Measurements from ENCODE around the gene KCNQ1. TPM values are rescaled to one million over a fixed set of nuclear protein-coding genes. Genes with fewer than 3 reads are reported as not detected.

Gene KCNQ1
- total RNA-seq, 4 donors from 2014 or later: 5.6 to 46.8 (median 24.6) TPM

DNA sequence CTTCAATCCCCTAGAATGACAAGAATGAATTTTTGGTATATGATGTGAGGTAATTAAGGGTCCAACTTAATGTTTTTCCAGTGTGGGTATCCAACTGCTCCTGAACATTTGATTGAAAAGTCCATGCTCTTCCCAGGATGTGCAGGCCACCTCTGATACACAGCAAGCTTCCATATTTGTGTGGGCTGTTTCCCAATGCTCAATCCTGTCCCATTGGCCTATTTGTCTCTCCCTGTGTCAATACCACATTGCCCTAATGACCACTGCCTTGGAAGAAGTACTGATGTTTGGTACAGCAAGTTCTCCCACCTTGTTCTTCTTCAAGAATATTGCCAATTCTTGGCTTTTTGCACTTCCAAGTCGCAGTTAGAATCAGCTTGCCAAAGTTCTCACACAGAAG is 212.1 kb downstream of the KCNQ1 start:
- no peak for DNase-seq
- 87 to 100% methylated on average over 1 of the region's 1 CpG for WGBS, 2 donors (ENCODE audit: low coverage in 1 of 2)
- Histone ChIP-seq H3K27me3 (no peaks in the 10 kb centered on the region), H3K36me3 (peaks cover 0 to 3% (median 0%) of the 10 kb centered on the region in 4 donors), H3K27ac (no peak overlapping the region), H3K9me3 (peaks cover 6 to 13% of the 10 kb centered on the region in 2 donors), H3K4me1 (no peaks in the 10 kb centered on the region), H3K4me3 (no peak overlapping the region)
- intact Hi-C loops (cut with DNase I; ENCODE audit: low total_unique reads) (no loop called here), in situ Hi-C loops (cut with MboI; ENCODE audit: low pct_ligation_motif_present in 1 of 4, low pct_unique_long_range_greater_than_20kb in 1 of 4, low sequenced_read_pairs in 3 of 4) (no loop called here)
- TF ChIP-seq POLR2A (IDR thresholded peaks at IDR 0.05): no peak
- TF ChIP-seq, protein P1, sequence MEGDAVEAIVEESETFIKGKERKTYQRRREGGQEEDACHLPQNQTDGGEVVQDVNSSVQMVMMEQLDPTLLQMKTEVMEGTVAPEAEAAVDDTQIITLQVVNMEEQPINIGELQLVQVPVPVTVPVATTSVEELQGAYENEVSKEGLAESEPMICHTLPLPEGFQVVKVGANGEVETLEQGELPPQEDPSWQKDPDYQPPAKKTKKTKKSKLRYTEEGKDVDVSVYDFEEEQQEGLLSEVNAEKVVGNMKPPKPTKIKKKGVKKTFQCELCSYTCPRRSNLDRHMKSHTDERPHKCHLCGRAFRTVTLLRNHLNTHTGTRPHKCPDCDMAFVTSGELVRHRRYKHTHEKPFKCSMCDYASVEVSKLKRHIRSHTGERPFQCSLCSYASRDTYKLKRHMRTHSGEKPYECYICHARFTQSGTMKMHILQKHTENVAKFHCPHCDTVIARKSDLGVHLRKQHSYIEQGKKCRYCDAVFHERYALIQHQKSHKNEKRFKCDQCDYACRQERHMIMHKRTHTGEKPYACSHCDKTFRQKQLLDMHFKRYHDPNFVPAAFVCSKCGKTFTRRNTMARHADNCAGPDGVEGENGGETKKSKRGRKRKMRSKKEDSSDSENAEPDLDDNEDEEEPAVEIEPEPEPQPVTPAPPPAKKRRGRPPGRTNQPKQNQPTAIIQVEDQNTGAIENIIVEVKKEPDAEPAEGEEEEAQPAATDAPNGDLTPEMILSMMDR (IDR thresholded peaks at IDR 0.05): no peak
- no peak for TF ChIP-seq POLR2AphosphoS5 (IDR thresholded peaks at IDR 0.05)
- no peak for TF ChIP-seq EP300 (IDR thresholded peaks at IDR 0.05; ENCODE audit: low read depth)

DNA sequence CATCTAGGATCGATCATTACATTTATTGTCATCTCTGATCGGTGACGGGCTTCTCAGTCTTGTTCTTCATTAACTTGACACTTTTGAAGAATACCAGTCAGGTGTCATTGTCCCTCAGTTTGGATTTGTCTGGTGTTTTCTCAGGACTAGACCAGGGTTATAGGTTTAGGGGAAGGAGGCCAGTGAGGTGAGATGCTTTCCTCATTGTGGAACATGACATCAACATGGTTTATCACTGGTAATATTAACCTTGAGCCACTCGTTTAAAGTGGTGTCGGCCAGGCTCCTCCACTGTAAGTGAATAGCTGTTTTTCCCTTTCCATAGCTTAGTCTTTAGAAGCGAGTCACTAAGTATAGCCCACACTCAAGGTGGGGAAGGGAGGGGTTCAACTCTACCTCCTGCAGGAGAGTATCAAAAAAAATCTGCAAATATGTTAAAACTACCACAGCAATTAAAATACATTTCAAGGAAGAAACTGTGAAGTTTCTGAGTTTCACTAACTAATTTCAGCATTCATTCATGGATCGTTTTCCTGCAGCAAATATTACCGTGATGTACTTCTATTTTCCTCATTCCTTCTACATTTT is 213.0 kb downstream of the KCNQ1 start:
- intact Hi-C loops (cut with DNase I; ENCODE audit: low total_unique reads) (no loop called here), in situ Hi-C loops (cut with MboI; ENCODE audit: low pct_ligation_motif_present in 1 of 4, low pct_unique_long_range_greater_than_20kb in 1 of 4, low sequenced_read_pairs in 3 of 4) (no loop called here)
- peaks cover 6 to 13% of the 10 kb centered on the region in 2 donors for H3K9me3 ChIP-seq
- peaks cover 0 to 3% (median 0%) of the 10 kb centered on the region in 4 donors for H3K36me3 ChIP-seq
- H3K4me3 ChIP-seq: no peak overlapping the region
- TF ChIP-seq POLR2A (IDR thresholded peaks at IDR 0.05) (no peak), POLR2AphosphoS5 (IDR thresholded peaks at IDR 0.05) (no peak)
- TF ChIP-seq, protein P1 (IDR thresholded peaks at IDR 0.05): no peak
- H3K4me1 ChIP-seq: no peaks in the 10 kb centered on the region
- WGBS, 2 donors (ENCODE audit: low coverage in 1 of 2): 93 to 97% methylated on average over 7 to 8 of the region's 8 CpGs
- H3K27ac ChIP-seq: no peak overlapping the region
- no peak for DNase-seq
- no peaks in the 10 kb centered on the region for H3K27me3 ChIP-seq

DNA sequence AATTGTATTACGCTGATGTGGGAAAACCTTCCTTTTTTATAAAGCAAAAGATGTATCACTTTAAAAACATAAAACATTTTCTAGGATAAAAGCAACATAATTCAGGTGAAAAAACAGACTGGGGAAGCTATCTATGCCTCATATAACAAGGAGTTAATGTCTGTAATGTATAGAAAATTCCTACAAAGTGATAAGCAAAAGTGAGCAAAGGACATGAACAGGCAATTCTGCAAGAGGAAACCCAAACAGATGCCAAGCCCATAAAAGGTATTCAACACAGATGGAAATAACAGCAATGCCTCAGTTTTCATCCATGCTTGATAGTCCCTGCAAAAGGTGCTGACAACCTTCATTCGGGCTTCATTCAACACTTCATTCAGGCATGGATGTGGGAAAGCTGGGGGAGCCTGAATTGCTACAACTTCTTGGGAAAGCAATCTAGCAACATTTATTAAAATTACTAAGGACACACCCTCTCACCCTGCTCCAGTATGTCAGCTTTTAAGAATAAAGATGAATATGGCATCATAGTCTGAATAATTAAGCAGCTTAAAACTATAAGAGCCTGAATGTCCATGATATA is 215.6 kb downstream of the KCNQ1 start:
- Histone ChIP-seq H3K4me1 (no peaks in the 10 kb centered on the region), H3K27me3 (no peaks in the 10 kb centered on the region), H3K36me3 (peaks cover 0 to 3% (median 0%) of the 10 kb centered on the region in 4 donors), H3K27ac (no peak overlapping the region), H3K9me3 (peaks cover 6 to 13% of the 10 kb centered on the region in 2 donors), H3K4me3 (no peak overlapping the region)
- 100% methylated on average over 2 of the region's 2 CpGs for WGBS, 2 donors (ENCODE audit: low coverage in 1 of 2)
- in situ Hi-C loops (cut with MboI; ENCODE audit: low pct_ligation_motif_present in 1 of 4, low pct_unique_long_range_greater_than_20kb in 1 of 4, low sequenced_read_pairs in 3 of 4): no loop called here
- DNase-seq: no peak
- TF ChIP-seq POLR2AphosphoS5 (IDR thresholded peaks at IDR 0.05) (no peak), POLR2A (IDR thresholded peaks at IDR 0.05) (no peak)
- TF ChIP-seq, protein P1 (IDR thresholded peaks at IDR 0.05): no peak
- intact Hi-C loops (cut with DNase I; ENCODE audit: low total_unique reads): no loop called here

DNA sequence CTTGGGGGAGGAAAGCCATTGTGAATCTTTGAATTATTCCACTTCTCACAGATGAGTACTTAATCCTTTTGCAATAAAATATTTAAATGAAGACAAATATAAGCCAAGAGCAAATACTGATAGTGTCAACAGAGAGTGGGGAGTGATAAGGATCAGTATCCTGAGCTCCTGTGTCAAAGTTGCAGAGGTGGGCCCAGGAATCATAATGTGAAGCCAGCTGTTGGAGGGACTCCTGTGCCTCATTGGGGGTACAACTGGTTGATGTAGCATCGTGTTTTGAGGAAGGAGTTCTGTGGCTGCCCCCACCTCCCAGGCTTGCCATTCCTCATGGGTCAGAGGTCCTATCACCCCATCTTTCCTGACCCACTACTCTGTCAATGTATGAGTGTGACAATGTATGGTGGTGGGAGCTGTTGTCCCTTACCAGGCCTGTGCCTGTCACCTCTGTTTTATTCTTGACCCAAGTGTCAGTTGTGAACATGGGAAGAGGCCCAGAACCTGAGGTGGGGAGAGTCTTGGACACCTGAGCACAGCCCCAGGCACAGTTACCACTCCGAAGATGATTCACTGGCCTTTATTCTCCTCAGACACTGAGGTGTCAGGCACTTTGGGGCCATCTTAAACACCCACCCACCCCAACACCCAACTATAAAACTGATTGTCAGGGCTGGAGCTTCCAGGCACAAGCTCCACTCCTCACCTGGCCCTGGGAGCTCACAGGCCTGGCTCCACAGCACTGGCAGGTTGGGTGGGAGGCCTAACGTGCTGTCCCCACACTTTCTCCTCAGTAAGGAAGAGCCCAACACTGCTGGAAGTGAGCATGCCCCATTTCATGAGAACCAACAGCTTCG is 216.6 kb downstream of the KCNQ1 start:
- intact Hi-C loops (cut with DNase I; ENCODE audit: low total_unique reads): no loop called here
- peaks cover 6 to 13% of the 10 kb centered on the region in 2 donors for H3K9me3 ChIP-seq
- TF ChIP-seq, protein P1 (IDR thresholded peaks at IDR 0.05): no peak
- TF ChIP-seq POLR2A (IDR thresholded peaks at IDR 0.05): no peak
- TF ChIP-seq POLR2AphosphoS5 (IDR thresholded peaks at IDR 0.05): no peak
- no peak for TF ChIP-seq EP300 (IDR thresholded peaks at IDR 0.05; ENCODE audit: low read depth)
- H3K4me3 ChIP-seq: no peak overlapping the region
- H3K36me3 ChIP-seq: peaks cover 0 to 3% (median 0%) of the 10 kb centered on the region in 4 donors
- in situ Hi-C loops (cut with MboI; ENCODE audit: low pct_ligation_motif_present in 1 of 4, low pct_unique_long_range_greater_than_20kb in 1 of 4, low sequenced_read_pairs in 3 of 4): no loop called here
- 89% methylated on average over 4 of the region's 4 CpGs; no CpG with 5 or more reads in 1 of the 2 donors for whole genome bisulfite sequencing, 2 donors (ENCODE audit: low coverage in 1 of 2)
- no peaks in the 10 kb centered on the region for H3K27me3 ChIP-seq
- no peak overlapping the region for H3K27ac ChIP-seq
- no peak for DNase-seq
- H3K4me1 ChIP-seq: no peaks in the 10 kb centered on the region
